NCI-H524 (cell line): ENCODE results near the gene PGAM2.
"Not testable (repeated sequence)": the region's sequence is repeated elsewhere in the genome, so short reads cannot be mapped to it uniquely, and the experiment has no call there.

Source experiments
- DNase-seq, 2 experiments: peaks; one replicate each; lab custom pipeline; 2025; lab: John Stamatoyannopoulos, UW

PGAM2 gene

DNA sequence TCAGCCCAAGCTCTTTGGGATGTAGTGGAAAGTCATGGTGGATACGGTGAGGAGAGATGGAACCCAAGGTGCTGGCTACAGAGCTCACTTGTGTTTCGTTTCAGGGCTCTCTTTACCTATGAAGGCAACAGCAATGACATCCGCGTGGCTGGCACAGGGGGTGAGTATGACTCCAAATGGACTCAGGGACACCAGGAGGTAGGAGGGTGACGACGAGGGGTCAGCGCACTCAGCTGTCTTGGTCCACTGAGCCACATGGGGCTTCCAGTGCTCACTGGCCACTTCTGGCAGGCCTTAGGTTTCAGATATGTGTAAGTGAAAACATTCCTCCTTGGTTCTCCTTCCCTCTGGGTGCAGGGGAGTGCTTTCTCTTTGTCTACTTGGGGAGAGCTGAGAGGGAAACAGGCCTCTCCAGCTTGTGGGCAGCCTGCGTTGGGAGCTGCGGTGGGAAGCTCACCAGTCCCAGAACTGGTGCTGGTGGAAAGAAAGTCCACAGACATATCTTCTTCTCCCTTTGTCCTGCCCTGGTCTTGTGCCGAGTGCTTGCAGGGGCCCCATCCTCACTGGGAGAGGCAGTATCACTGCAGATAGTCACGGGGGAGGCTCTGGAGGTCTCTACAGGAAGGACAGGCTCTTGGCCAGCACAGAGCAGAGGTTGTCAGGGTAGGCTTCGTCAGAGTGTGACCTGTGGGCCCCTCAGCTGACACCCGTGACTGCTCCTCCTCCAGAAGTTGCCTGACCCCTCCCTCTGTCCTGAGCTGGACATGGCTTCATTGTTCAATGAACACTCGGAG lies 15.0 kb downstream of the PGAM2 start:
- DNase-seq, result no peak

DNA sequence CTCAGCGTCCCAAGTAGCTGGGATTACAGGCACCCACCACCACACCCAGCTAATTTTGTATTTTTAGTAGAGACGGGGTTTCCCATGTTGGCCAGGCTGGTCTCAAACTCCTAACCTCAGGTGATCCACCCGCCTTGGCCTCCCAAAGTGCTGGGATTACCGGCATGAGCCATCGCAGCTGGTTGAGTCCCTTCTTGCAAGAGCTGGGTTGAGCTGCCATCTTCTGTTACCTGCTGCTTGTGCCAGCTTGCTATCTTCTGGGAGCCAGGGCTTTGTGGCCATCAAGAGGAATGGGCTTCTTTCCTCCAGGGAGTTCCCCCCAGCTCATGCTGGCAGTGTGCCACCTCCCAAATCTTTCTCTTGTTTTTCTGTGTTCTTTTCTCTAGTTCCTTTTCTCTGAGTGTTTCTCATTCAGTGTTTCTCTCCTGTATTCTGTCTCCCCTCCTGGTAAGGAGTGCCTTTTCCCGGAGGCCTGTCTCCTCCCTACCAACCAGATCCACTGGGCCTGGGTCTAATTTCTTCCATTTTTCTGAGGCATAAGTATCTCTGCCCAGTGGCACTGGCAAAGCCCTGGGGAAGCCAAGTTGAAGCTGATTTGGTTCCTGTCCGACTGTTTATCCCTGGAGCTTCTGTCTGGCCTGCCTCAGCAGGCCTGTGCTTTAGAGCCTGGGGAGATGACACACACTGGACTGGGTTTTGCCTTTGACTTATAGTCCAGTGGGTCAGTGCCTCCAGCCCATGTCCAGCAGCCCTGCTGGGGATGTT lies 17.2 kb downstream of the PGAM2 start:
- no peak for DNase-seq

DNA sequence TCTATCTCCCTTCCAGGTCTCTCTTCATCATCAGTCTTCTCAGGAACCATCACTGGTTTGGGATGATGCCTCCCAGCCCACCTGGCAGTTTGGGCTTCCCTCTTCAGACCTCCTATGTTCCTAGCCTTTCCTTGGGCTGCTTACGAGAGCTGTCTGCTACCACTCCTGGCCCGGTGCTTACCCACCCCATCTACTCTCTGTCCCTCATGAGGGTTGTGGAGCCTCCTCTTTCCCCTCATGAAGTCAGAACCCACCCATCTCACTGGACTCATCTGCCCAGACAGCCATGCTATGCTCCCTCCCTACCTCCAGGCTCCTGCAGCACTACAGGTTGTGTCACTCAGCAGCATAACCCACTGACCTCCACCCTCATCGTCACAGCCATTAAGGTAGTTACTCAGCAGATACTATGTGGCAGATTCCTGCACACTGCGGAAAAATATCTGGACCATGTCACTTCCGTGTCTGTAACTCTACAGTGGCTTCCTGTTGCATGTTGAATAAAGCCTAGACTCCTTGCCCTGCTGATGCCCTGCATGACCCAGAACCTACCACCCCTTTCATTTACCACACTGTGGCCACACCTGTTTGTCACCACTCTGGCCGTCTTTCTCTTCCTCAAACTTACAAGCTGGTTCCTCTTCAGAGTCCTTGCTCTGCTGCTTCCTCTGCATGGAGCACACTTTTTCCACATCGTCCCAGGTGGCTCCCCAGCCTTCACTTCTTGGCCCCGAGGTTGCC lies 18.9 kb downstream of the PGAM2 start:
- no peak for DNase-seq

DNA sequence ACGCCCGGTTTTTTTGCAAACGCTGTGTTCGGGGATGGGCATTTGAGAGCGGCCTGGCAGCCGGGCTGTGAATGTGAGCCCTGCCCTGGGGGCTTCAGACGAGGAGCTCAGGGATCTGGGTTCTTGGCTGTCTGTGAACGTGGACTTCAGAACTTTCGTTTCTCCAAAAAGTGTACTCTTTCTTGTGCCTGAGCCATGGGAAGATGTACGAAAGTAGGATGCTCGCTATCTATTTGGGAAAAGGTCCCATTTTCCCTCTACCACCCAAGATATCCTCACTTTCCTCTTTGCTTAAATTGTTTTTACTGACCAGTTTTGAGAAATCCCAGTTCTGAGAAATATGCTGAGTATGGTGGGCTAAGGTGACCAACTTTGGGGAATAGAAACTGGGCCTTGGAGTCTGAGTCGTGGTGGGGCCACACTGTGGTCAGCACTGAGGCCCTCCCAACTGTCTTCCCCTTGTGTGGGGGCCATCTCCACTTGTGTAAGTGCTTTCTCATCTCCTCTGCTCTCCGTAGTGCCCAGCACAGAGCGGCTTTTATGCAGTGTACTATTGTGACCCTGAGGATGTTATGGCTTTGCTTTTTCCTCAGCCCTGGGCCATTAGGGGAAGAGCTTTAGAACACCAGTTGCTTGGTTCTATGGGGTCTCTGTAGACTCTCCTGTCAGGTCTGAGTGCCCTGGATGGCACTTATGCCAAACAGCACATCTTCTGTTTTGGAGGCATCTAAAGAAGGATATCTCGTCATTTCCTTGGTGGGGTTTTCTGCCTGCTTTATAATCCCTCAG lies 19.9 kb downstream of the PGAM2 start:
- DNase-seq, result no peak

DNA sequence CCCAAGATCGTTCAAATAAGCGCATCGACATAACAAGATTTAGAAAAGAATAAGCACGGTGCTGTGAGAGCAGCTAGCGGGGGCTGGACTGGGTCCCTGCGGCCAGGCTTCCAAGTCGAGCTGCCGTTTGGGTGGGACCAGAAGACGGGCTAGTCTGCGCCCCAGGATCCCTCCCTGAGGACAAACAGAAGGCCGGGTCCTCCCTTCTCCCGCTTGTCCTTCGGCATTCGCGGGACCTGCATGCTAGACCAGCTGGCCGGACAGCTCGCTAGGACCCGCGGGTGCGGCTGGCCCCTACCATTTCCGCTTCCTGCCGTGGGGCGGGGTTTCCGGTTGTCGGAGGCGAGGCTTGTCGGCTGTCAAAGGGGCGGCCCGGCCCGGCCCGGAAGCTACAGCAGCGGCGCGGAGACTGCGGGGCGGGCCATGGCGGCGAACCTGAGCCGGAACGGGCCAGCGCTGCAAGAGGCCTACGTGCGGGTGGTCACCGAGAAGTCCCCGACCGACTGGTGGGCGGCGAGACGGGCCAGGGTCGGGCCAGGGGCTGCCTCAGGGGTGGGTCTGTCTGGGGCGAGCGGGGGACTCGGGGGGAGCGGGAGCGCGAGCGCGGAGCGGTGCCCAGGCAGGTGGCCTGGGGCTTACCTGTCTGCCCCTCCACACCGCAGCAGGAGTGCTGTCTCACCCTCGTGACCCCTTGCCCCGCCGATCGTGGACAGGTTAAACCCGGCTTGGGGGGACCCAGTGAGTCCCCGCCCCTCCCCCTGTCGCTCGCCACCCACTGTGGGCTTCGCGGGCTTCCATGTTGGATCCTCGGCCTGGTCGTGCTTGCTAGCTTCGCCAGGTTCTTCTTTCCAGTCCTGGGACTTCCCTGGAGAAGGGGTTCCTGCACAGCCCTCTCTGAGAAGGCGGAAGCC lies 20.8 kb downstream of the PGAM2 start, which contains the start of gene DBNL:
TSS of gene DBNL (plus strand) at position 388 of the 911 bp plus-strand sequence. CDS start at position 424, 36 bp downstream.
- peak; percentile 22 to 81 for DNase-seq

DNA sequence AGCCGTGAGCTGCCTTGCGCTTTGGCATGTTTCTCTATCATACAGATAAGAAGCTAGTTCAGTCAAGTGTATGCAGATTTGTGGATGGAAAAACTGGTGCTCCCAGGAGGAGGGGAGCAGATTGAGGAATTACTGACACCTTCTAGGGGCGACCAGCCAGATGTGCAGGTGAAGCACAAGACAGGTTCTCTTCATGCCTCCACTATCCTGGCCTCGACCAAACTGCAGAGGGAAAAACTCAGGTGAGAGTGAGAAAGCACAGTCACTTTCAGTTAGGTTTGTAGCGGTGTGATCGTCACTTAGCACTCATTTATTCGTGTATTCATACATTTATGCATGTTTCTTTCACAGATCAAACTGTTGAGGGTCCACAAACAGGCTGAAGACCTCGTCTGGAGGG lies 21.5 kb downstream of the PGAM2 start:
- no peak for DNase-seq

DNA sequence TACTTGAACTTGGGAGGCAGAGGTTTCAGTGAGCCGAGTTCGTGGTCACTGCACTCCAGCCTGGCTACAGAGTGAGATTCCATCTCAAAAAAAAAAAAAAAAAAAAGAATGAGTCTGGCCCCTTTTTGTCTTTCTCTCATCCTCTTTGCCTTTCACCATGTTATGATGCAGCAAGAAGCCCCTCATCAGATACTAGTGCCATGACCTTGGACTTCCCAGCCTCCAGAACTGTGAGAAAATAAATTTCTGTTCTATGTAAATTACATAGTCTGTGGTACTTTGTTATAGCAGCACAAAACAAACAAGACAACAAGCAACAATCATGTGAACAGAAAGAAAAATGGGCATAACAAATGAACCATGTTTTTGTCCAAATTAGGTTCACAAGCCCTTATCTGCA lies 23.1 kb downstream of the PGAM2 start:
- no peak for DNase-seq

DNA sequence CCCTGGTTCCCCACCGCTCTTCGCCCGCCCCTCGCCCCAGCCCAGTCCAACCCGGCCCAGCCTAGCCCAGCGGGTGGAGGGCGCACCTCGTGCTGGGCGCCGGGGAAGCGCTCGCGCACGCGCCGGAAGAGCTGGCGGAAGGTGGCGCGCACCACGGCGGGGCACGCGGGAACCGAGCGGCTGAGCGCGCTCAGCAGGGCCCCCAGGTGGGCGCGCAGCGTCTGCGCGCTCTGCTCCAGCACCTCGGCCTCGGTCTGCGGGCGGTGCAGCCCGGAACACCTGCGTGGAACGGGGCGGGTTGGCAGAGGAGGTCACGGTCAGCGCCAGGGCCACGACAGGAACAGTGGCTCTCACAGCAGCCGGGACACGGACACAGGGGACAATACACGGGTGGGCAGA lies 24.9 kb downstream of the PGAM2 start:
- DNase-seq, result peak in 1 of 2 experiments; percentile 49

DNA sequence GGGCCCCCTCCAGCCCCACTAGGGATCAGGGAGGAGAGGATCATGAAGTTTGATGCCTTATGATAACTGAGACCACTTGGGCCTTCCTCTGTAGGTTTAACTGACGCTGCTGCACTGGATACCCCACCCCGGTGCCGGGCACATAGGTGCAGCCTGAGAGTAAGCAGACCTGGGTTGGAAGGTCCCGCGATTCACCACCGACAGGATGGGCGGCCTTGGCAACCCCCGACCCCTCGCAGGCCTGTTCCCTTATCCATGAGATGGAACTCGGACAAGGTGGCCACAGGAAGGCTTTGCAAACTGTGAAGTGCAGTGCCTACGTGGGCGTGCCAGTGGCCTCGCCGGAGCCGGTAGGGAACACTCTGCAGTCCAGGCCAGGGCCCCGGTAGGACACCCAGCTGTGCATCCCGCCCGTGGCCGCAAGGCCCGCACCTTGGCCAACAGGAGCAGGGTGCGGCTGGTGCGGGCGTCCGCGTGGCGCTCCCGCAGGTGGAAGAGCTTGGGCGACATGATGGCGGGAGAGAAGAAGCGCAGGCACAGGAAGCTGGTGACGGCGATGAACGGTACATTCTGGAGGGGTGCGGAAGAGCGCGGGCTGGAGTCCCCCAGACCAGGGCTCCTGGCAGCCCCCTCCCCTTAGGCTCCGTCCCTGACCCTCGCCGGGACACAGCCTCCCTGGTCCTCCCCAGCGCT lies 25.4 kb downstream of the PGAM2 start:
- not testable (repeated sequence) for DNase-seq

DNA sequence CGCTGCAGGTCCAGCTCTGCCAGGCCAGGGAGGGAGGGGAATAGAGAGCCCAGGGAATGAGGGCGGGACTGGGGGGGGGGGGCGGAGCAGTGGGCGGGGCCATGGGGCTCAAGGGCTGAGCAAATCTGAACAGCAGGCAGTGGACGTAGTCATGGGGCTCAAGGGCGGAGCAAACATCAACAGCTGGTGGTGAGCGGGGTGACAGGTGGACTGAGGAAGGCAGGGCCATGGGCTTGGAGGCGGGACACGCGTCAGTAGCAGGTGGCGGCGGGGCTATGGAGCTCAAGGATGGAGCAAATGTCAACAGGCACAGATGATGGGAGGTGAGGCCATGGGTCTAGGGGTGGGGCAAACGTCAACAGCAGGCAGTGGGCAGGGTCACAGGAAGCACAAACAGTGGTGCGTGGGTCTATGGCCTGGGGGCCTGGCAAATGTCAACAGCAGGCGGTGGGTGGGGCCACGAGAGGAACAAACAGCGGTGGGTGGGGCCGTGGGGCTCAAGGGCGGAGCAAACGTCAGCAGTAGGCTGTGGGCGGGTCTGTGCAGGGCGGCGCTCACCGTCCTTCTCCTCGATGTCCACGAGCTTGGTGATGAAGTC lies 26.3 kb downstream of the PGAM2 start:
- peak; percentile 92 to 95 for DNase-seq

DNA sequence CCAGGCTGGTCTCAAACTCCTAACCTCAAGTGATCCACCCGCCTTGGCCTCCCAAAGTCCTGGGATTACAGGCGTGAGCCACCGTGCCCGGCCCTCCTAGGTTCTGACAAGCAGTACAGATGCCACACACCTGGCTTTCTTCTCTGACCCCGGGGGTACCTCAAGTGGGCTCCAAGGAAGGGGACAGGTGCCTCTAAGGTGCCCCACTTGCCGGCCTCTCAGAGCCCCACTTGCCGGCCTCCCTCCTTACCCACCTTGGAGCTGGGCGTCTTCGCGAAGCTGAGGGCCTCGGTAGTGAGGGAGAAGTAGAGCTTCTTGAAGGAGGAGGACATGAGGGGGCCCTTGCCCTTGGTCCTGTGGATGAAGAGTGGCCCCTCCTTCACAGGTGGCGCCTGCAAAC lies 26.8 kb downstream of the PGAM2 start:
- not testable (repeated sequence) for DNase-seq

DNA sequence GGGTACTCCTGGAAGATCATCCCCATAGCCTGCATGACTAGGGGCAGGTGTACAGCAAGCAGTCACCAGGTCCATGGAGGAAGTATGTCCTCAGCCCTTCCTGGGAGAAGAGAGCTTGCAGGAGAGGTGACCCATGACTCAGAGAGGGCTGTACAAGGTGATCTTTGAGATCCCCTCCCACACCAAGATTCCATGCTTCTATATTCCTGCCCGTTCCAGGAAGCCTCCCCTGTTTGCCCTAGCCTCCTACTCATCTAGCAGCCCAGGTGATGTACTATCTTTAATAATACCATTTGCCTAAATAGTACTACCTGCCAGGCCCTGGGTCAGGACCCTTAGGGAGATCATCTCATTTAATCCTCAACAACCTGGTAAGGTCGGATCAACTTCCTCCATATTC lies 27.4 kb downstream of the PGAM2 start:
- DNase-seq, result not testable (repeated sequence)

DNA sequence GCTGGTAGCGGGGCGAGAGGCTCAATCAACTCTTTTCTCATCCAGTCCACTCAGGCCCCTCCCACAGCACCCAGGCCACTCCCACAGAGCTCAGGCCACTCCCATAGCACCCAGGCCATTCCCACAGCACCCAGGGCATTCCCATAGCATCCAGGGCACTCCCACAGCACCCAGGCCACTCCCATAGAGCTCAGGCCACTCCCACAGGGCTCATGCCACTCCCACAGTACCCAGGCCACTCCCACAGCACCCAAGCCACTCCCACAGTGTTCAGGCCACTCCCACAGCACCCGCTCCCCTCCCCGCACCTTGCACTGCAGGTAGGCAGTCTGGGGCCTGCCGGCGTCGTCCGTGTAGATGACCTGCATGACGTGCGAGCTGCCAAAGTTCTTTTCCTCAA lies 29.0 kb downstream of the PGAM2 start:
- DNase-seq, result not testable (repeated sequence)

DNA sequence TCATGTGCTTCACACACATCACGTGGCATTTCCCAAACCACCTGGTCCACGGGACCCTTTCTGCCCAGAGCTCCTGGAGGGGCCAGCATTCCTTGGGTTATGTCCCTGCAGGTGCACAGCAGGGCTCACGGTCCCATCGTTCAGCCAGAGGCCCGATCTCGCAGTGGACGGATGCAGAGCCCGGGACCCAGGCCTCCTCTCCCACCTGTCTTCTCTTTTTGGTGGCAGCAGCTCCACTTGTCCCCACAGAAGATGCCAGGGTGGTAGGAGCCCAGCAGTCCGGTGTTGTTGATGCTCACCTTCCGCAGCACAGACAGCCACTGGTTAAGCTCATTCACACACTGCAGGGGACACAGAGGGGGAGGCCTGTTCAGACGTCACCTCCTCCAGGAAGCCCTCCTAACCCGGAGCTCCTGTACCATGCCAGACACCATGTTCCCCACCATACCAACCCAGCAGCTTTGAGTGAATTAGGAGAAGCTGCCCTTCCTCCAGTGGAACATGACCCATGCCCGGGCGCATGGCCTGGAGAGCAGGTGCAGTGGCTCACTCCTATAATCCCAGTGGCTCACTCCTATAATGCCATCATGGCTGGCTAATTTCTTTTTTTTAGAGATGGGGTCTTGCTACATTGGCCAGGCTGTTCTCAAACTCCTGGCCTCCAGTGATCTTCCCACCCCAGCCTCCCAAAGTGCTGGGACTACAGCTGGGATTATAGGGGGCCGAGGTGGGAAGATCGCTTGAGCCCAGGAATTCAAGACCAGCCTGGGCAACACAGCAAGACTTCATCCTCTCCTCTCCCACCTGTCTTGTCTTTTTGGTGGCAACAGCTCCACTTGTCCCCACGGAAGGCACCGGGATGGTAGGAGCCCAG lies 31.2 kb downstream of the PGAM2 start:
- not testable (repeated sequence) for DNase-seq

DNA sequence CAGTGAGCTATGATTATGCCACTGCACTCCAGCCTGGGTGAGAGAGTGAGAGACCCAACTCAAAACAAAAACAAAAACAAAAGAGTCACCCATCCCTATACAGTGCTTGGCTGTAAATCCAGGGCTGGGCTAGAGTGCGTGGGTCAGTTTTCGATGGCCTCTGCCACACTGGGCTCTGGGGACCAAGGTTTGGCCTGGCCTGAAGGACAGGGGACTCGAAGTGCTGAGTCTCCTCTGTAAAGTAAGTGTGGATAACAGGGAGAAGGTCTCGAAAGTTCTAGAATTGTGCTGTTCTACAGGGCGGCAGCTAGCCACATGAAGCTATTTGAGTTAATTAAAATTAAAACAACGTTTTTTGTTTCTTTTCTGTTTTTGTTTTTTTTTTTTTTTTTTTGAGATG lies 33.3 kb downstream of the PGAM2 start:
- DNase-seq, result not testable (repeated sequence)

DNA sequence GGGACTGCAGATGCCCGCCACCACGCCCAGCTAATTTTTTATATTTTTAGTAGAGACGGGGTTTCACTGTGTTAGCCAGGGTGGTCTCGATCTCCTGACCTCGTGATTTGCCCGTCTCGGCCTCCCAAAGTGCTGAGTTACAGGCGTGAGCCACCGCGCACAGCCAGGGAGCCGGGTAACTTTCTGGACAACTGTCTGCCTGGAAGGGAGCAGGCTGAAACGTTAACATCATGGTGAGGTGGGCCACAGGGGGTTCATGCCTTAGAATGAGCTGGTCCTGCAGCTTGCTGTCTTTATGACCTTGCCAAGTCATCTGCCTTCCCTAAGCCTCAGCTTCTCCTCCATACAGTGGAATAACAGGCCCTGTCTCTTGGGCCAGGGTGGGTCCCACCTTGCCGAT lies 34.0 kb downstream of the PGAM2 start:
- not testable (repeated sequence) for DNase-seq

DNA sequence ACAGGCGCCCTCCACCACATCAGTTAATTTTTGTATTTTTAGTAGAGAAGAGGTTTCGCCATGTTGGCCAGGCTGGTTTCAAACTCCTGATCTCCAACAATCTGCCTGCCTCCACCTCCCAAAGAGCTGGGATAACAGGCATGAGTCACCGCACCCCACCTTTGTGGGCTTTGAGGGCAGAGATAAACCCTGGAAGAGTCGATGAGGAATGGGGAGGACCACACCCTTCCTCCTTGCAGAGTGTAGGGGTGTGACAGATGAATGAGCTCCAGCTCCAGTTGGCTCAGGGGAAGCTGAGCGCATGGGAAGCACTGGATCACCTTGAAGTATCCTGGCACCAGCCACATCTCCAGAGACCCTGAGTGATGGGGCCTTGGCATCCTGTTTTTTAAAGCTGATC lies 35.3 kb downstream of the PGAM2 start:
- DNase-seq, result not testable (repeated sequence)

DNA sequence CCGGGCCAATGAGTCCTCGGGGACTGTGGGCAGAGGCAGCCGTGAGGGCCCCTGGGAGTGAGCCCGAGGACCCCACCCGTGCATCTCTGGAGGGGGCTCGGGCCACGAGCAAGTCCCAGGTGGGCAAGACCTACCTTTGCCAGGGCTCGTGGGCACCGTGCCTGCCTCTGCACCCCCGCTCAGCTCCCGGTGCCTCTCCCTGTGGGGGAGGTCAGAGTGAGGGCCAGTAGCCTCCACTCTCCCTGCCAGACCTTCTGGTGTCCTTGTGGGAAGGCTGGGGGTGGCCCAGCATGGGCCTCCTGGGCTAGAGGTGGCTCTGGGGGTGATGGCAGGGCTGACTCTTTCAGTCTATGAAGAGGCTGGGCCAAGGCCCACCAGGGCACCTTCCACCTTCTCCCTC lies 35.9 kb downstream of the PGAM2 start:
- not testable (repeated sequence) for DNase-seq
